OCI-LY1 (cell line): ENCODE measurements around the gene ATG9A.

Experiments
- CTCF ChIP-seq: fragments of 200-600 bp; sonication (generic), shearing (Covaris generic); IDR thresholded peaks from 2 replicates; pipeline ENCODE4 v1.5.1; 2017; ENCODE audit warnings: mild to moderate bottlenecking, antibody characterized with exemption, low read length, moderate library complexity, mixed read lengths
- EZH2 ChIP-seq: fragments of 200-600 bp; sonication (generic), shearing (Covaris generic); IDR thresholded peaks from 2 replicates; pipeline ENCODE4 v1.8.0; 2017; ENCODE audit warnings: borderline replicate concordance, mixed run types, mild to moderate bottlenecking, antibody characterized with exemption, low read length, moderate library complexity, mixed read lengths

- TF ChIP-seq CTCF (no peak), EZH2 (no peak)
Measured at GRCh38 chr2:219261024-219261855, 31.8 kb upstream of the ATG9A start.
